Measurements from ENCODE around the gene RTN4. TPM values are rescaled to one million over a fixed set of nuclear protein-coding genes. Genes with fewer than 3 reads are reported as not detected.

Gene RTN4
- total RNA-seq, 1 donor from 2014 or later: 86.9 TPM

DNA sequence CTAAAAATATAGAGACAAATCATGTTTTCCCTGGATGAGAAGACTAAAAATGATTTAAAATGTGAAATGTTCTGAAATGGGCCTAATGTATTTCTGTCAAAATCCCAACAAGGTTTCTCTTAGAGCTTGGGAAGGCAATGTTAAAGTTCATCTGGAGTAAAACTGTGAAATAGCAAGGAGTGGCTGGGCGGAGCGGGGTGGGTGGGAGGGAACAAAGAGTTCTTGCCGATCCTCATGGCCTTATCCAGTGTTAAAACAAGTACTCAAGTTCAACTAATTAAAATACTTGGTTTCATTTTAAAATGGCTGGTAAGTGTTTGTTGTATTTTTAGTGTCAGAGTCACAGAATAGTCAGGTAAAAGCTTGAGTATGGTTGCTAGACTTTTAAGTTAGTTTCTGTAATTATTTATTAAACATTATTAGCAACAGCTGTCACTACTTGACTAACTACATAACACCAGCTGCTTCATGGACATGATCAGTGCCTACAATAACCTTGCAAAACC lies 87.3 kb downstream of the RTN4 start:
- DNase-seq: no peak
- peaks cover 27% of the 10 kb centered on the region for H3K4me1 Mint-ChIP-seq
- intact Hi-C loops (cut with micrococcal nuclease): no loop called here
- H3K4me3 Mint-ChIP-seq: no peak overlapping the region
- H3K27ac Mint-ChIP-seq: no peak overlapping the region
- peaks cover 6% of the 10 kb centered on the region for H3K36me3 Mint-ChIP-seq (ENCODE audit: low read depth)
- H3K27me3 Mint-ChIP-seq: no peaks in the 10 kb centered on the region
- no peaks in the 10 kb centered on the region for H3K9me3 Mint-ChIP-seq

DNA sequence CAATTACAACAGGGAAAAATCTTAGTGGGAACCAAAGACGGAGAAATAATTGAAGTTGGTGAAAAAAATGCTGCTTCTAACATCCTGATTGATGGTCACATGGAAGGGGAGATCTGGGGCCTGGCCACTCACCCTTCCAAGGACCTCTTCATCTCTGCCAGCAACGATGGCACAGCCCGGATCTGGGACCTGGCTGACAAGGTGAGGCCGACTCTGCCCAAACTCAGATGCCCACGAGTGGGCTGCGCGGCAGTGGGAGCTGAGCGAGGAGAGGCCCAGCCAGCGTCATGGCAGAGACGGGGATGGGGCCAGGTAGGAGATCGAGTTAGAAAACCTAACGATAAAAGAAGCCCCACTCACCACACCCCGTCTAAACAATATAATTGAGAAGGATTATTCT lies 87.7 kb downstream of the RTN4 start:
- DNase-seq: no peak
- H3K27me3 Mint-ChIP-seq: no peaks in the 10 kb centered on the region
- peaks cover 27% of the 10 kb centered on the region for H3K4me1 Mint-ChIP-seq
- H3K9me3 Mint-ChIP-seq: no peaks in the 10 kb centered on the region
- intact Hi-C loops (cut with micrococcal nuclease): no loop called here
- H3K36me3 Mint-ChIP-seq (ENCODE audit: low read depth): peaks cover 6% of the 10 kb centered on the region
- no peak overlapping the region for H3K27ac Mint-ChIP-seq
- H3K4me3 Mint-ChIP-seq: no peak overlapping the region

DNA sequence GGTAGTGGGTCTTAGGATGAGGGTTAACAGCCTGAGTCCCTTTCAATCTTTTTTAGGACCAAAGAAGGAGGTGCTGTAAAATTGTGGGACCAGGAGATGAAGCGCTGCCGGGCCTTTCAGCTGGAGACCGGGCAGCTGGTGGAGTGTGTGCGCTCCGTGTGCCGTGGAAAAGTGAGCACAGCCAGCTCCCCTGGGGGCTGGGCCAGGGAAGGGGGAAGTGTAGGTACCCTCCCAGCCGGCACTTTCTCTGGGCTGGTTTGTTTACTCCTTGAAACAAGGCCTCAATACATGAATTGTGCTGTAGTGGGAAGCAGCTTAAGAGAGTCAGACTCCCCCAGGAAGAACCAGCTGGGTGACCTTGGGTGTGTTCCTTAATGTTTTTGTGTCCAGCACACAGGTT lies 90.1 kb downstream of the RTN4 start:
- Mint-ChIP-seq H3K36me3 (ENCODE audit: low read depth) (peaks cover 2% of the 10 kb centered on the region), H3K4me1 (peaks cover 19% of the 10 kb centered on the region), H3K4me3 (no peak overlapping the region), H3K9me3 (no peaks in the 10 kb centered on the region), H3K27me3 (no peaks in the 10 kb centered on the region), H3K27ac (no peak overlapping the region)
- DNase-seq: no peak
- intact Hi-C loops (cut with micrococcal nuclease): no loop called here

DNA sequence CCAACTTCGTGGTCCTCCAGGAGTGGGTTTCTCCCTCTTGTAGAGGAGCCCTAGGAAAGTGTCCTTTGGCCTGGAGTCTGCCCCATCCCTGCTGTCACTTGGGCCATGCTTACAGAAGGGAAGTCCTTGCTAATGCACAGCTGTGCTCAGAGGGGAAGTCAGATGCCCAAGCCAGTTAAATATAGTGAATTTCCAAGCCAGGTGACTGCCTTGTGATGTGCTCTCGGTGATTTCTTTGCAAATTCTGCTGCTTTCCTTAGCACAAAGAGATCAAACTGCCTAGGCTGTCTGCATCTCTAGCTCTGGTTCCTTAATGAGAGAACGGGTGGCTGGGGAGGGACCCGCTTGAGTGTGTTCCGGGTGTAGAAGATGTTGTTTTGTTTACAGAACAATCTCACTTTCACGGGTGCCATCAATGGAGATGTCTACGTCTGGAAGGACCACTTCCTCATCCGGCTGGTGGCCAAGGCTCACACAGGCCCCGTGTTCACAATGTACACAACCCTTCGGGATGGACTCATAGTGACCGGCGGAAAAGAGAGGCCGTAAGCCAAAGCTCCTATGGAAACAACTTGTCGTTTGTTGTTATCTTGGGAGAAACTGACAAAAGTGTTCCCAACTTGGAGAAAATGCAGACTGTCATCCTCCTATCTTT lies 91.4 kb downstream of the RTN4 start:
- no peak overlapping the region for H3K27ac Mint-ChIP-seq
- H3K36me3 Mint-ChIP-seq (ENCODE audit: low read depth): no peaks in the 10 kb centered on the region
- intact Hi-C loops (cut with micrococcal nuclease): no loop called here
- H3K27me3 Mint-ChIP-seq: no peaks in the 10 kb centered on the region
- no peak overlapping the region for H3K4me3 Mint-ChIP-seq
- DNase-seq: no peak
- H3K4me1 Mint-ChIP-seq: peaks cover 10% of the 10 kb centered on the region
- H3K9me3 Mint-ChIP-seq: no peaks in the 10 kb centered on the region

DNA sequence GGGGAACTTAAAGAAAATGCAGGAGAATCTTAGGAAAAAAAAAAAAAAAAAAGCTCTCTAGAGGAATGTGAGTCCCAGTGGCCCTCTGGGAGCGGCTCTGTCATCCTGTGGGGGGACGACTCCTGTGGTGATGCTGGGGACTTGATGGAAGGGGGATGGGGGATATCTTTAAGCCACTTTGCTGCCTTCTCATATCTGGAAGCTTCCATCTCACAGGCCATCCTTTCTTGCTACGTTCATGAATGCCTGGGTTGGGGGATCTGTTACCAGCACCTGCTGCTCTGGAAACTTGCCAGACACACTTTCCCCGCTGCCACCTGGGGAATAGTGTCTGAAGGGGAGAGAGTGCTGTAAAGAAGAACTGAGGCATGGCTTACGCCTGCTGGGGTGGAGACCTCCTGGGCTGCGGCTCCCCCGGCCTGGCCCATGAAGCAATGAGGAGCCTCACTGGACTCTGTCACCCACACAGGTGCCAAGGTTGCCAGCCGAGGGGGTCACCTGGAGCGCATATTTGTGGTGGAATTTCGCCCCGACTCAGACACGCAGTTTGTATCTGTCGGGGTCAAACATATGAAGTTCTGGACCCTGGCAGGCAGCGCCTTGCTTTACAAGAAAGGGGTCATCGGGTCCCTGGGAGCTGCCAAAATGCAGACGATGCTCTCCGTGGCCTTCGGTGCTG lies 92.8 kb downstream of the RTN4 start:
- DNase-seq: no peak
- no peaks in the 10 kb centered on the region for H3K9me3 Mint-ChIP-seq
- H3K27ac Mint-ChIP-seq: no peak overlapping the region
- H3K4me1 Mint-ChIP-seq: peaks cover 13% of the 10 kb centered on the region
- H3K4me3 Mint-ChIP-seq: no peak overlapping the region
- no peaks in the 10 kb centered on the region for H3K27me3 Mint-ChIP-seq
- intact Hi-C loops (cut with micrococcal nuclease): no loop called here
- H3K36me3 Mint-ChIP-seq (ENCODE audit: low read depth): no peaks in the 10 kb centered on the region

DNA sequence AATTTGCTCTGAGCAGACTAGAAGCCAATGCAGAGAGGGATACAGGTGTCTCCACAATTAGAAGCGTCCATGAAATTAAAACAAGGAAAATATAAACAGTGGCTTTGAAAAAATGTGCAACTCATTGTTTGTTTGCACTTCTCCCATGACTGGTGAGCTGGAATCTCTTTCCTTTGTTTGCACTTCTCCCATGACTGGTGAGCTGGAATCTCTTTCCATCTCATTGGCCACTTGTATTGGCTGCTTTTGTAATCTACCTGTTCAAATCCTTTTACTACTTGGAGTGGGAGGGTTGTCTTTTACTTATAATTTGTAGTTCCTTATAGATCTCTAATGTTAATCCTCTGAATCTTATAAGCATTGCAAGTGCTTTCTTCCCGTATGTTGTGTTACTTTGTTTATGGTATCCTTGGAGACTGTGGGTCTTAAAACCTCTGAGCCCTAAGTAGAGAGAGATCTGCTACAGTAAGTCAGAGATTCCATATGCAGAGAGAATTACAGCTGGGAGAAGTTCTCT lies 94.1 kb downstream of the RTN4 start:
- Mint-ChIP-seq H3K27me3 (no peaks in the 10 kb centered on the region), H3K36me3 (ENCODE audit: low read depth) (no peaks in the 10 kb centered on the region), H3K4me1 (peaks cover 11% of the 10 kb centered on the region), H3K27ac (no peak overlapping the region), H3K4me3 (no peak overlapping the region), H3K9me3 (no peaks in the 10 kb centered on the region)
- intact Hi-C loops (cut with micrococcal nuclease): no loop called here
- no peak for DNase-seq

DNA sequence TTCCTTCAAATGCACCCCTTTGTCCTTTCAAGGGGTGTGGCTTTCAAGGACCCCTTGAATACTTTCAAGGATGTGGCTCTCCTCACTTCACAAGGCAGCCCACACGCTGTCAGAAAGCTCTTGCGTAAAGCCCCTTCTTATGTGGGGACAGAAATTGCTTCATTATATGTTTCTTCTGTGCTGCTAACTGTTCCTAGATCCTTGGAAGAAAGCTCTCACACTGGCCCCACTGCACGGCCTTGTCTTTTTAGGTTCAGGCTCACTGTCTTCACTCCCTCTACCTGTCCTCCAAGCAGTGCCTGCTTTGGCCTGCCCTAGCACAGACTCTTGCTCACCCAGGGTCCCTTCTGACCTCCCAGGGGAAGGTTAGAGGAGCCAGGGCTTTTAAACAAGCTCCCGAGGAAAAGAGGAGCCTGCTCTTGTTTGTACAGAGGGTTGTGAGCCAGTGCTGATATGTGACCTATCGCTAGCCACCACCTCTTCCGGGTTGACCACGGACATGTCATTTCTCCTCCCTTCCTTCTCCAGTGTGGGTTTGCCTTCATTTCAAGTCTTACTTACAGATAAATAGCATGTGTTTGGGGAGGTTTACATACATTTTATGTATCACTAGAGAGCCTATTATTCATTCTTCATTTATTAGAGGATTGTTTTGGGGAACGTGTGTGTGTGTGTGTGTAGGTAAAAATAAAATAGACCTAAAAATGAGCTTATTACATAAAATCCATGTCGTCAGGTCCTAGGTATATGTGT lies 94.7 kb downstream of the RTN4 start:
- no peaks in the 10 kb centered on the region for H3K36me3 Mint-ChIP-seq (ENCODE audit: low read depth)

DNA sequence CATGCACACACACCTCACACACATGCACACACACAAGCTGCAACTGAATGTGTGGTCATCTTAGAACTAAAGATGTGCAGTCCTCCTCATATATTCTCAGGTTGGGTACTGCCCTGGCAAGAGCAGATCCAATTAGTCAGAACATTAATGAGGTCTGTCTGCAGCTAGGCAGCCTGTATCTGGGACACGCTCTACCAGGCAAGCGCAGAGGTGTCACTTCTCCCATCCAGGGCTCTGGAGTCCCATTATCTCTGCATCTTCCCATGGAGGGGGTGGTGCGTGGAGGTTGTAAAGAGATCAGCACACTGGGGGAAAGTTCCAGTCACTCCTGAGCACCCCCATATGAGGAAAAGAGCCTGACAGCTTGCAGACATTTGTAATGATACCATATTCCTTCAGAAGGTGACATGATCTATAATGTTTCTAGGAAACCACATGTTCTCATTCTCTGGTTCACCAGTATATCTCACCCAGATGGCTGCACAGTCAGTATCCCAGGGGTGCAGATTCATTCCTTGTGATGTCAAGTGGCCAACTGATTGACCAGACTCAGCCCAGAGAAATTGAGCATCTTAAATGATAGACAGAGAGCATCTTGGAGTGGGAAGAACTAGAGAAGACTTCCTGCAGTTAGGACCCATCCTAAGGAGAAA lies 95.4 kb downstream of the RTN4 start:
- no peaks in the 10 kb centered on the region for H3K27me3 Mint-ChIP-seq
- intact Hi-C loops (cut with micrococcal nuclease): no loop called here
- no peak for DNase-seq
- no peak overlapping the region for H3K4me3 Mint-ChIP-seq
- no peaks in the 10 kb centered on the region for H3K36me3 Mint-ChIP-seq (ENCODE audit: low read depth)
- H3K9me3 Mint-ChIP-seq: no peaks in the 10 kb centered on the region
- H3K27ac Mint-ChIP-seq: no peak overlapping the region
- H3K4me1 Mint-ChIP-seq: peaks cover 9% of the 10 kb centered on the region

More for the DNA sequence above, 94.7 kb downstream of the RTN4 start:
- Mint-ChIP-seq H3K27me3 (no peaks in the 10 kb centered on the region), H3K4me1 (peaks cover 9% of the 10 kb centered on the region), H3K4me3 (no peak overlapping the region), H3K27ac (no peak overlapping the region), H3K9me3 (no peaks in the 10 kb centered on the region)
- intact Hi-C loops (cut with micrococcal nuclease): no loop called here
- no peak for DNase-seq

DNA sequence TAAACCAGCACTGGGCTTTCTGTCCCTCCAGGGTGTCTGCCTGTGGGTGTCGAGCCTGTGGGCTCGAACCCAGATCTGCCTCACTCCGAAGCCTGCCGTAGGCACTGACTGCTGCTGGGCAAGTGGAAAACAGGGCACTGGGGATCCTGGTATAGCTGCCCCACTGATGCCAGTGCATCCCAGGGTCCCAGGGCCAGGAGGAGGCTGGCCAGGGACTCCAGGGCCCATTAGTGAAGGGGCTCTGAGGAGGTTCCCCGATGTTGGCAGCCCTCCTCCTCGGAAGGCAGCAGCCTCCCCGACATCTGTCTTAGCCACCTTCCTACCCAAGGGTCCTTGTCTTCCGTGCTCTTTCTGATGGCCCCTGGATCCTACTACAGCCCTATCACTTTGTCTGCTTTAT lies 96.1 kb downstream of the RTN4 start:
- no peak overlapping the region for H3K4me3 Mint-ChIP-seq

DNA sequence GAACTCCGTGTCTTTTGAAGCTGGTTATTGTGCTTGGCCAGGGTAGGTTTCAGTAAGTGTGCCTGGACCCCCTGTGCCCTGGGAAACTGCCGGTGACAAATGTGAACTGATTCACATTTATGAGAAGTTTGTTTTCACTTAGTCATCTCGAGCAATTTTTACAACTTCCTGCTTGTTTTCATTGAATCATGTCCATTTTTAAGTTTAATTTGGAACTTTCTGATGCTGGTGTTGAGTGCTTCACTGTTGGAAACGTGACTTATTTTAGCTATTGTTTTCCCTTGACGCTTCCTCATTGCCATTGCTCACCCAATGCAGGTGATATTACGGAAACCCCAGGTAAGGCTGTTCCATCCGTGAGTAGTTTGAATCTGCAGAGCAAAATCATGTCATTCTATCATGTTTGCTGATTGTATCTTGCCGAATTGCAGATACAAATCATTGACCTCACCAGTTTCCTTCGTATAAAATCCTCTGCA lies 97.2 kb downstream of the RTN4 start:
- peaks cover 9% of the 10 kb centered on the region for H3K4me1 Mint-ChIP-seq
- no peaks in the 10 kb centered on the region for H3K36me3 Mint-ChIP-seq (ENCODE audit: low read depth)
- H3K4me3 Mint-ChIP-seq: no peak overlapping the region
- no peaks in the 10 kb centered on the region for H3K27me3 Mint-ChIP-seq
- intact Hi-C loops (cut with micrococcal nuclease): no loop called here
- no peaks in the 10 kb centered on the region for H3K9me3 Mint-ChIP-seq
- no peak overlapping the region for H3K27ac Mint-ChIP-seq
- no peak for DNase-seq

More for the DNA sequence above, 96.1 kb downstream of the RTN4 start:
- DNase-seq: no peak
- H3K9me3 Mint-ChIP-seq: no peaks in the 10 kb centered on the region
- H3K4me1 Mint-ChIP-seq: peaks cover 9% of the 10 kb centered on the region
- no peaks in the 10 kb centered on the region for H3K27me3 Mint-ChIP-seq
- intact Hi-C loops (cut with micrococcal nuclease): no loop called here
- no peak overlapping the region for H3K27ac Mint-ChIP-seq
- H3K36me3 Mint-ChIP-seq (ENCODE audit: low read depth): no peaks in the 10 kb centered on the region

DNA sequence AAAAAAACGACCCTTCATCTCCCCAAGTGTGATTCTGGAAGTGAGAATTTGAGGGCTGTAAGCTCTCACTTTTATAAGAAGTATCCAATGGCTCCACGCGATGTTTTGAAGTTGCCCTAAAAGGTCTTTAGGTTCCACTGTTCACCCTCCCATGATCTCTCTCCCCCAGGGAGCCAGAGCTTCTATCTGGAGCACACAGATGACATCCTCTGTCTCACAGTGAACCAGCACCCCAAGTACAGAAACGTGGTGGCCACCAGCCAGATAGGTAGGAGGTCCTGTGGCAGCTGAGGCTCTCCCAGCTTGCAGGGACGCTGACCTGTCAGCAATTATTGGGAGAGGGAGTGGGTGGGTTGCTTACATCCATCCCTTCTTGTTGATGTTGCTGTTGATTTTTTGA lies 97.8 kb downstream of the RTN4 start:
- no peaks in the 10 kb centered on the region for H3K27me3 Mint-ChIP-seq
- H3K4me3 Mint-ChIP-seq: no peak overlapping the region
- intact Hi-C loops (cut with micrococcal nuclease): no loop called here
- no peak overlapping the region for H3K27ac Mint-ChIP-seq
- peaks cover 9% of the 10 kb centered on the region for H3K4me1 Mint-ChIP-seq
- DNase-seq: no peak
- H3K9me3 Mint-ChIP-seq: no peaks in the 10 kb centered on the region
- H3K36me3 Mint-ChIP-seq (ENCODE audit: low read depth): no peaks in the 10 kb centered on the region

DNA sequence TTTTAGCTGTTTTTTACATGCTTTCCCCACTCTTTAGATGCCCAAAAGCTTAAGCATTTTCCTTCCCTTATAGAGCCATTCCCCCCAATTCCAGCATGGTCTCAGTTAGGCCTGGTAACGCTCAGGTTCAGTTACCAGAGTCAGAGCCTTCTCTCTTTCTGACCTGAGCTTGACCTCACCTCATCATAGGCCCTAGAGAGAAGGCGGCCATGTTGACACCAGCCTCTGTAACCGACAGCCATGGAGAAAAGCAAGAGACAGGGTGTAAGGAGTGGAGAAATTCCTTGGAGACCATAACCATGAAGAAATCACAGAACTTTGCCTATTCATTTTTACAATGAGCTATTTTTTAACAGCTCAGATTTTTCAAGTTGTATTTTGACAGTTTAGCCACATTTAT lies 99.4 kb downstream of the RTN4 start:
- Mint-ChIP-seq H3K4me3 (no peak overlapping the region), H3K27ac (no peak overlapping the region), H3K27me3 (no peaks in the 10 kb centered on the region), H3K4me1 (peaks cover 9% of the 10 kb centered on the region), H3K36me3 (ENCODE audit: low read depth) (no peaks in the 10 kb centered on the region), H3K9me3 (no peaks in the 10 kb centered on the region)
- no peak for DNase-seq
- intact Hi-C loops (cut with micrococcal nuclease): no loop called here

DNA sequence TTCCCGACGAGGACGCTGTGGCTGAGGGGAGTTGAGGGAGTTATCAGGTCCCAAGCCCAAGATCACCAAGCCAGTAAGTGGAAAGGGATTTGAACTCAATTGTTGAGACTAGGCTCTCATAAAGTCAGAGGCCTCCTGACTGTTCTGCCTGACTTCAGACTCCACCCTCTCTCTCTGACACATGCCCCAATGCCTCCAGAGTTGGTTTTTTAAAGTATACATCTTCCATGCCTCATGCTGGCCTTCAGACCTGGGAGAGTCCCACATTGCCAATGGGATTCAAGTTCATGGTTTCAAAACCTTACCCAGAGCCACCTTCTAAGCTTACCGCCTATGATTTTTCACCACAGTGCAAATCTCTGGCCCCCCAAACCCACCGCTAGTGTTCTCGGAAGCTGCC lies 100.8 kb downstream of the RTN4 start:
- H3K4me3 Mint-ChIP-seq: no peak overlapping the region
- H3K27me3 Mint-ChIP-seq: no peaks in the 10 kb centered on the region
- no peak overlapping the region for H3K27ac Mint-ChIP-seq
- H3K36me3 Mint-ChIP-seq (ENCODE audit: low read depth): no peaks in the 10 kb centered on the region
- intact Hi-C loops (cut with micrococcal nuclease): no loop called here
- H3K4me1 Mint-ChIP-seq: peaks cover 8% of the 10 kb centered on the region
- DNase-seq: no peak
- H3K9me3 Mint-ChIP-seq: peaks cover 3% of the 10 kb centered on the region

Data from activated CD4-positive, alpha-beta T cell treated with anti-CD3 and anti-CD28 coated beads, Interleukin-2, amount 10 ng/mL, durations not matched to agents 24 days and 14 days (primary cell).